ENCODE measurements around the gene PRRG3.

PRRG3 gene

DNA sequence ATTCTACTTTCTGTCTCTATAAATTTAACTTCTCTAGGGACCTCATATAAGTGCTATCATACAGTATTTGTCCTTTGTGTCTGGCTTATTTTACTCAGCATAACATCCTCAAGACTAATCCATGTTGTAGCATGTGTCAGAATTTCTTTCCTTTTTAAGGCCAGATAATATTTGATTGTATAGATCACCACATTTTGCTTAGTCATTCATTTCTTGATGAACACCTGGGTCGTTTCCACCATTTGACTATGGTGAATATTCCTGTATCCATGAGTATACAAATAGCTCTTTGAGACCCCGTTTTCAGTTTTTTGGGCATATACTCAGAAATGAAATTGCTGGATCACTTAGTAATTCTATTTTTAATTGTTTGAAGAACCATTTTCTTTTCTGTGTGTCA is 51.2 kb downstream of the PRRG3 start:
- no peak for DNase-seq

DNA sequence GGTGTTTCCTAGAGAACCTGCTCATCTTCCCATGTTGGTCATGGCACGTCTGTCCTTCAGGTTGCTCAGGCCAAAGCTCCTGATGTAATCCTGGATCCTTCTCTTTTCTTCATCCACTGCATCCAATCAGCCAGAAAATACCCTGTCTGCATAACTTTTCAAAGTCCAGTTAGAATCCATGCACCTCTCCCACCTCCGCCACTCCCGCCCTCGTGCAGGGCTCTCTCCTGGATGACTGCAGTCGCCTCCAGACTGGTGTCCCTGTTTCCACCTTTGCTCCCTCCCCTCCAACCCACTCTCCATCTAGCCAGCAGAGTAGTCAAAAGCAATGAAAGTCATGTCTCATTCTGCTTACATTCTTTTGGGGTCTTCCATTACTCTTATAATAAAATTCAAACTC is 55.3 kb downstream of the PRRG3 start:
- DNase-seq = no peak

DNA sequence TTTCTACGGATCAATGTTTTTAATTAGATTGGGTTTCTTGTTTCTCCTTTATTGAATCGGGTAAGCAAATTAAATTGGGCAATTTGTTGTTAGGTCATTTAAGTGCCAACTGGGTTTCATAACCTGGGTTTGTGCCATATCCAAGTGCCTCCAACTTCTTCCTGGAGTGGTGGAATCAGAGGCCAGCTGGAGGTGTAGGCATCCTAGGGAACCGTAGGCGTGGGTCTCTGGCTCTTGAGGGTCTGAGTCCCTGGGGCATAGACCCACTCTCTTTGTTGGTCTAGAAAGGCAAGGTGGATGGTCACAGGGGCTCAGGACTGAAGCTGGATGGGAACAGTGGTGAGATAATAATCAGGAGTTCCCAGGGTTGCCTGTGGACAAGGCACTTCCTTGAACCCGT is 57.6 kb downstream of the PRRG3 start:
- no peak for DNase-seq

DNA sequence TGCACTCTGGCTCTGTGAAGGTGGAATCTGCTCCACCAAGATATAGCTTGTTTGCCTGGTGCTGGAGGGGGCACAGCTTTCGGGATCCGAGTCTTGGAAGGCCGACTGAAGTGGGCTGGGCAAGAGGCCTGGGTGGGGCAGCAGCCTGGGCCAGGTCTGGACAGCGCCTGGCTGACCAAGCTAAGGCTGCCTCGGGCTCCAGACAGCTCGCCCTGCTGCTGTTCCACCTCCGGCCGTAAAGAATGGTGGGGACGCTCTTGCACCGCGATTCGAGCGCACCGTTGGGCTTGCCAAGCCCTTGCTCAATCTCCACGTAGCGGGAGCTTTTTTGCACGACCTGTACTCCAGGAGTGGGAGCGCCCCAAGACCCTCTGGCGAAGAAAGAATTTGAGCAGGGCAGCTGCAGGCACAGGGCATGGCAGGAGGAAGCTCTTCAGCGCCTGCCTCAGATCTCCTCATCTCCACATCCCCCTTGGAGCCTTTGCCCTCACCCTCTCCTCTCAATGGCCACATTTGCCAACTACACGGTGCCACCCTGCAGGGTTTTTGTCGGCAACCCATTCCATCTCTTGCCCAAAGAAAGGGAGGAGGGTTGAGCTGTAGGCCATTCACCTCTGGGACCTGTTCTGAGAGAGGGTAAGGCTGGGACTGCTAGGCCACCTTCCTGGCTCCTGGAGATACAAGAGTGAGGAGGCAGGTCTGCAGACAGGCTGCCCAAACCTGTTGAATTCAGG is 58.2 kb downstream of the PRRG3 start:
- DNase-seq = peak; percentile 44

DNA sequence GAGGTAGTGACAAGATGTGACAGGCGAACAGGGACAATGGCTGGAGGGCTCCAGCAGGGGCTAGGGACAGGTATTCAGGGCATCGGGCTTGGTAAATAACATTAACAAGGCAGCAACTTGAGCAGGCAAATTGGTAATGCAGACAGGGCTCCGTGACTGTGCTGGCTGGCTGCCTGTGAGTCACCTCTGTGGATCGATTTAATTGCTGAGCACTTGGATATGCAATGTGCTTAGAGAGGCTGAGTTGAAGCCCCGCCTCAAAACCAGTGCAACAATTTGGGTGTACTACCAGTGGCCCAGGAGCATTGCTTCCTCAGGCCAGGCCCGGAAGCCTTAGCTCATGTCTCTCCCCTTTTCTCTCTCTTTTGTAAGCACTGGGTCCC is 58.8 kb downstream of the PRRG3 start:
- peak; percentile 83 for DNase-seq

DNA sequence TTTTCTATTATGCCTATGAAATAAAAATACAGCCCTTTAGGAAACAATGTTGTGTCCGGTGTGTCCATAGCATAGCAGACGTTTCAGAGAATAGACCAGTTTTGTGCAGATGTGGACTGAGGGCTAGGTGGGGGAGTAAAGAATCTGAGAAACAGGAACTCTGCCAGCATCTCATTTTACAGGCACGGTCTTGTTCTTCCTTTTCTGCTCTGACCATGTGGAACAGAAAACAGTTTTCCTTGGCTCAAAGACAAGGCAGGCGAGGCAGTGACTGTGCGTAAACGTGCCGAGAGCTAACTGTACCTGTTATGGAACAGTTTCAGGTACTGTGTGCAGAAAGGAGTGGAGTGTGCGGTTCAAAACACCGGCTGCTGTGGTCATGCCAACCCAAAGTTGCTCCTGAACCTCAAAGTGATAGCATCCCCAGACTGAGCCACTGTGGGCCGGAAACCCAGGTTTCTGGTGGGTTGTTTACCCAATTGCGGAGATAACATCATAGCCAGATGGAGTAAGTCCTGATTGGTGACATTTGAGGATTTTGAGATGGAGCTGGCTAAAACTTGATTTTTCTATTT is 59.5 kb downstream of the PRRG3 start:
- DNase-seq = peak; percentile 19

Measured in fibroblast of skin of right biceps (primary cell).